NCI-H187 treated with DMSO at 0.1 percent for 48 hours (cell line): Measurements from ENCODE around the gene IRS1.

Experiments
- DNase-seq: peaks from one replicate; lab custom pipeline; 2025; lab: John Stamatoyannopoulos, UW

IRS1 gene

DNA sequence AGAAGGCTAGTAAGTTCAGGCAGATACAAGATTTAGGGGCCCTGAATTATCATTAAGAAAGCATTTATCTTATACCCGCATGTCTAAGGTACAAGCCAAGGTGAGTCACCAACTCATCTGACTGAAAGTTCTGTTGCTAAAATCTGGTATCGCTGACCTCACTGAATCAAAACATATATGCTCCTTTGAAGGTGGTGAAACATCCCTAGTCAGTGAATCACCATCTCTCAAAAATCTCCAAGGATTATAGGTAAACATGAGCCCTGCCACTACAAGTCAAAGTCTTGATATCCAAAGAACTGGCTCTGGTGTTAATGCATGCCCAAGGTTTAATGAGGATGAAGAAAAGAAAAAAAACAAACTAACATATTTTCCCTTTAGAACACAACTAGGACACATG, 43.5 kb downstream of the IRS1 start:
- no peak for DNase-seq

DNA sequence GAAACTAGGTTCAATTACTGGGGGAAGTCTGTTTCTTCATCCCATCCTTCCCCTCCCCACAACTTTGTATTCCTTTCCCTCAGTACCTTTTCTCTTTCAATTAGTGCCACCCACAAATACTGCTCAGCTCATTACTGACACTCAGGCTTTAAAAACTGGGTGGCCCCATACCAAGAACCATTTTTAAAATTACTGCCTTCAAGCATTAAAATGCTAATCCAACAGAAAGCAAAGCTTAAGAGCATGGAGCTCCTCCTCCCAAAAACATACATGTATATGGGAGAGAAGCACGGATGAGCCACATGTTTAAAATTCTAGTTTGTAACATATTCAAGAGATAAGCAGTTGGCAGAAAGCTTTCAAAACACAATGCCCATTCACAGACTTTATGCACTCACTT, 44.0 kb downstream of the IRS1 start:
- DNase-seq, result no peak

DNA sequence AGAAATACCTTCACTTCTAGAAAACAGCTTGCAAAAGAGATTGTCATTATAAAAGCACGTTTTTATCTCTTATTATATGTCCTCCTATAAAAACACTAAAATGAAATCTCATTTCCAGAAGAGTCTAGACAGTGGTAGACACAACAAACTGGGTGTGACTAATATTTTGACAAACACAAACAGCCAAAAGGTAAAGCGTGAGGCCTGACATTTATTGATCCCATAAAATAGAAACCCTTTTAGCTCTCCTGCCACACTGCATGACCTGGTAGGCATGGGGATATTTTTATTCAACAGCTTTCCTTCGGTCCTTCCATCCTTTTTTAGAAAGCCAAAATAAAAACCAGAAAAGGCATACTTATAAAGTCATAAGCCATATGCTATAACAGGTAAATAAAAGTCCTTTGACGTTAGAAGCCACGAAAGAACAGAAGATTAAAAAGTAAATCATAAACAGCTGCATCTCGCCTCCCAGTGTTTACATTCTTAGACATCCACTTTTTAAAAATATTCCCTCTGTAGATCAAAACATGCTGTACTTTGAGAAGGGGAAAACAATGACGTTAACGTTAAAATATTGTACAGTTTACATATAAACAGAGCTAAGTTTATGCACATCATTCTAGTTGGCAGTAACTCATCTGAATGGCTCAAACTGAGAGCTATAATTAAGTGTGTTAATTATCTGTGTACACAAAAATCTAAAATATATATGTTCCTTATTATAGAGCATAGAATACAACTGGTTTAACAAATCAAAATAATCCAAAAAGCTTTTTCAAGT, 44.6 kb downstream of the IRS1 start:
- DNase-seq, result no peak

DNA sequence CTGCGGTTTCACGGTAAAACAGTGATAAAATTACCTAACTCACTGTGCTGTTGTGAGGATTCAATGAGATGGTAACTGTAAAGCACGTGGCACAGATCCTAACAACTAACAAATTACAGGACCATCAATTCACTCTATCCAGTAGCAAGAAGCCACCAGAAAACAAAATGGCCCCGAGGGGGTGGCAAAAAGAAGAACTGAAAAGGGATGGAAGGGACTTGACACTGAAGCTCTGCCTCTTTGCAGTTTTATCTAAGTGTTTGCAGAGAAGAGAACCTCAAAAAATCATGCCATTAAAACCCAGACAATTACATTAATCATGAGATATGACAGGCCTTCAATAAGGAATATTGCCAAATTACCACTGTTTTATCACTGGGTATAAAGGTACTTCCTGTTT, 46.7 kb downstream of the IRS1 start:
- no peak for DNase-seq

DNA sequence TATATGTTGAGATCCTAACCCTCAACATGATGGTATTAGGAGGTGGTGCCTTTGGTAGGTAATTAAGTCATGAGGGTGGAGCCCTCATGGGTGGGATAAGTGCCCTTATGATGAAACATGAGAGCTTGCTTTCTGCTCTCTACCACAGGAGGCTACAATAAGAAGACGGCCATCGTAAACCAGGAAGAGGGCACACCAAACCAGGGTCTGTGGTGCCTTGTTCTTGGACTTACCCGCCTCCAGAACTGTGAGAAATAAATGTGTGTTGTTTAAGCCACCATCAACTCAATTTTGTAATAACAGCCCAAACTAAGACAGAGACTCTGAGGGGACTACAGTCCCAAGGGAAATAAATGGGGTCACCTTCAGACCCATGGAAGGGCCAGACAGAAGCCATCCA, 52.3 kb downstream of the IRS1 start:
- no peak for DNase-seq

DNA sequence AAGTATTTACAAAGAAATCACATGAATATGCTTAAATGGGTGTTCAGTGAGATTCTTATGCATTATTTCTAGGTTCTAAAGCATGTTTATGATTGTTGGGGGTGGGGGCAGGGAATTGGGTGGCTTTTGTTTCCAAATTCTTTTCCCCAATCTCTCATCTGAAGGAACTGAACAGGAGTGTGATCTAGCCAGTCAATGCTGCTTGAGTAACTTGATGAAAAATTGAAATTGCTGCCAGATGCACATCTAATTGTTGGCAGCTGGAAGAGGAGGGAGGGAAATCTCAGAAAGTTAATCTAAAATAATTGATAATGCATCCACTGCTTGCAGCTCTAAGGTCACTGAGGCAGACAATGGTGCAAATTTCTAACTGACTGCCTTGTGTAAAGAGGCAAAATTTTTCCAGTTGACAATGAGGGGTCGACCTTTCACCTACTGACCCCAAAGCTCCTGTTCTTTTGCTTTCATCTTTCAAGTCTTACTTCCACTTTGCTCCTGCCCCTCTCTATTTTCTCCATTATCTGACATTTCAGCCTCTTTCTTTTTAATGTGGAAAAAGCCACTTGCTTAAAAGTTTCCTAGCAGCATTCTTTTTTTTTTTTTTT, 53.3 kb downstream of the IRS1 start:
- DNase-seq, result no peak

DNA sequence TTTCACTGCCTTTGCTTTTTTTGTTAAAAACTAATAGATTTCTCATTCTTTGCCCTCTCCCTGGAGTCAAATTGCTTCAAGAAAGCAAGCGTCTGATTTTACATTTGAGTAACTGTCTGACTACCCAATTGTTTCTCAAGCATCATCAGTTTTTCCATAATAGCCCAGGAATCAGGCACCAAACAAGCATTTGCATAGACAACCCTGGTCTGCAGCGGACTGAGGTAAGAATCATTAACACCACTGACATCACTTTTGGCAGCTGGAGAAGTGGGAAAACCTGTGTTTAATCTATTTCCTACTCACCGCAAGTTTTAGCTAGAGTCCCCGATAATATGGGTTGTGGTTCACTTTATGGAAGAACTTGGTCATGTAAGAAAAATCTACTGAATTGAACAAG, 55.7 kb downstream of the IRS1 start:
- no peak for DNase-seq

DNA sequence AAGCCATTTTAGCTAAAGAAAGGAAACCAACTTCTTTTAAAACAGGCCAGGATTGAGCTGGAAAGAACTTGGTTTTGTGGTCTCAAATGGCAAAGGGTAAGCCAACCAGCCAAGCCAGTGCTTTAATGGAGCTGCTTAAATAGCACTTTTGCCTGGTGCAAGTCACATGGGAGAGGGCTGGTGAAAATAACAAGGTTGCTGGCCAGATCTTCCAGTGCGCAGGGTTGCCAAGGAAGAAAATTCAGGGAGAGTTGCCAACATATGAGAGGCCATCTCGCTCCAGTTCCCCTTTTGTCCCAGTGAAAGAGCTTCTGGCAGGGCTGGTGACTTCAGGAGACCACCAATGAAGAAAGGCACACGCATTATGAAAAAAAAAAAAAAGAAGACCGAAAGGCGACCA, 57.3 kb downstream of the IRS1 start:
- DNase-seq, result no peak

DNA sequence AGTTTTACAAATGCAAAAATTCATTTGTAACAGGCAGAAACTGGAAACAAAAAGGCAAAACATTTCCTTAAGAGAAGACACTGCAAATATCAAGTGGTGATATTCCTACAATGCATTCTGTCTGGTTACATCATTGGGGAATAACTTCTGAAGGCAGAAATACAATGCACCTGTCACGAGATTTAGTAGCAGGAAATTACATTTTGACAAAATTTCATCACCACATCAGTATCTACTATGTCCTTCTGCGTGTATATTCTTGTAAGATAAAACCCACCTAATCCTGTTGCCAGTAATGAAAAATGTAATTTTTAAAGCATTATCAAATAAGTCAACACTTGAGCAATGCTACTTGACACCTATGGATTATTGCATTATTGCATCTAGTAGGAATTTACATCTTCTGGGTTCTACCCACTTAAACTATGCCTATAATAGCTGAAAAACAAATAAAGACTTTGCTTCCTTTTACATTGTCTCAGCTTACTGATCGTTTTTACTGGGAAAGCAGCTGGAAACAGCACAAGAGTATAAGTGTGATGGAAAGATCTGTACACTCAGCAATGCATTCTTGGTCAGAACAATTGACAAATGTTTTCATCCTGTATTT, 59.5 kb downstream of the IRS1 start:
- no peak for DNase-seq

DNA sequence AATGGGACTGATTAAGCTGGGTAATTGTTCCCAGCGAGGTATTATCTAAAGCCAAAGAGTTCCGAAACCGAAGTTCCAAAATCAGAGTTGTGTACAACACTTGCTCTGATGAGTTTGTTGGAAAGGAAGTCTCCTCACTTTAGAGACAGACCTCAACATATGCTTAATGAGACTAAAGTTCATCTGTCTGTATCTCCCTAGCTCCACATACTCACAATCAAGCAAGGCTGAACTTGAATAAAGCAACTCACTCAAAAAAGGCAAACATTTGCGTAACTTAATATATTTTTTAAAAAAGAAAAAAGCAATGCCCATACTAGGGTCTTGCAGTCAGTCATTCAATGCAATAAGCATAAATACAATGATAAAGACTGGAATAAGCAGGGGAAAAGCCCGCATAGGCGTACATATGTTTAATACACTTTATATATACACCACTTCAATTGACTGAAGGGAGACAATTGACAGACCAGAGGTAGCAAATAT, 60.0 kb downstream of the IRS1 start:
- no peak for DNase-seq

DNA sequence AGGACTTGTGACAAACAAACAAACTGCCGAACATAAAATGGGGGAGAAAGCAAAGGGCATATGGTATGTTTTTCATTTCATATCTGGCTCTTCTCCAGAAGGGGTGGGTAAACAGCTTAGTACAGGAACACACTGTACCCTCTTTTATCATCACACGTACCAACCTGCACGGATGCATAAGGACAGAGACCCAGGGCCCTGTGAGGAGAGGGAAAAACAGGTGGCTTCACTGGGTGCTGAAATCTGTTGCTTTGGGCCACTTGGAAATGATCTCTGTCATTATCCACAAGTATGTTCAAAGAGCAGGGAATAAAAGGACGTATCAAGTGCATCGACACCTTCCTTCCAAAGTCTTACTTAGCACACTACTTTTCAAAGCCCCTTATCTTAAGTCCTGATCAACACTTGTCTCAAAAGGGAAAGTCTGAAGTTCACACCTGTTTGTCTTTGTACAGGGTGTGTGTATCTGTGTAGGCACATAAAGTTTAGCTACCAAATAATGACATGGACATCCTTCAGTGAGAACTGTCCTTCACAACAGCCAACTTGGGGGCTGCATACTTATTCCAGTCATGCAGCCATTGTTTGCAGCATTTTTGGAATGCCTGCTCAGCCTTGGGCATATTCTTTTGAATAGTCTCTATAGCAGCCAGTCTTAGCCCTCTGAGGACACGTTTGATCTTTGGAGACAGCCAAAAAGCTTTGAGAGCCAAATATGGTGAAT, 60.6 kb downstream of the IRS1 start:
- DNase-seq, result no peak

DNA sequence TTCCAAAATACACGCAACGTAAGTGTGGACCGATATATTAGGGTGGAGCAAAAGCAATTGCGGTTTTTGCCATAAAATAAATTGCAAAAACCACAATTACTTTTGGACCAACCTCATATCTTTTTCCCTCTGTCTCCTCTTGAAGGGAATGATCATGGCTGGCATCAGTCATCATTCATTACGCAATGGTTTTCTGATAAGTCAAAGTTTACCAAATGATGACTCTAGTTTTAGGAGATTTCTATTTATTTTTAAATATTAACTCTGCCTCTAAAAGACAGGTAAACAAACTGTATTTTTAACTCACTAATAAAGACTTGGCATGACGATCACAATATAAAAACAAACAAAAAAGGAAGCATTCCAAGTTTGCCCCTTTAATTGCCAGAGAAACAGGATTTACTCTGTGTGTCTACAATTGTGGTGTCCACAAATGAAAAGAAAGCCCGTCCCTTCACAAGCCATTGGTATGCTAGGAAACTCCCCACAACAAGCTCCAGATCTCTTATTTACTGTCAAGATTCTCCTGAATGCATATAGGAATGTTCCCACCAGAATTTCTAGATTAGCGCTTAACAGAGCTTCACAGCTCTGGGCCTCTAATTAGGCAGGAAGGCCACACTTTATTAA, 61.3 kb downstream of the IRS1 start:
- no peak for DNase-seq

DNA sequence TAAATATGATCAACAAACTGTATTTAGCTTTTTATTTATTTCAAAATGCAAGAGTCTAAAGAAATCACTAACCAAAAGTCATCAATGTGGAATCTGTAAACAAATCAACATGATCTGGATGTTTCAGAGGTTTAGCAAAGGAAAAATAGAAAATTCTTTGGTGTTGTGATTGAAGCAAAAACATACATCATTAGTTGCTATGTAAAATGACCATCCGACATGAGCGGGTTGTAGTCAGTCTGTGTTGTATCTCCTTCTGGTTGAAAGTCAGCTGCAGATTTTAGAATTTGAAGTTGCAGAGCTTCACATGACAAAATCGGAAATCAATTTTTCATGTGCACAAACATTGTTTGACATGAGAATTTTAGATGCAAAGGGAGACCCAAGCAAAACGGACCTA, 63.2 kb downstream of the IRS1 start:
- no peak for DNase-seq

DNA sequence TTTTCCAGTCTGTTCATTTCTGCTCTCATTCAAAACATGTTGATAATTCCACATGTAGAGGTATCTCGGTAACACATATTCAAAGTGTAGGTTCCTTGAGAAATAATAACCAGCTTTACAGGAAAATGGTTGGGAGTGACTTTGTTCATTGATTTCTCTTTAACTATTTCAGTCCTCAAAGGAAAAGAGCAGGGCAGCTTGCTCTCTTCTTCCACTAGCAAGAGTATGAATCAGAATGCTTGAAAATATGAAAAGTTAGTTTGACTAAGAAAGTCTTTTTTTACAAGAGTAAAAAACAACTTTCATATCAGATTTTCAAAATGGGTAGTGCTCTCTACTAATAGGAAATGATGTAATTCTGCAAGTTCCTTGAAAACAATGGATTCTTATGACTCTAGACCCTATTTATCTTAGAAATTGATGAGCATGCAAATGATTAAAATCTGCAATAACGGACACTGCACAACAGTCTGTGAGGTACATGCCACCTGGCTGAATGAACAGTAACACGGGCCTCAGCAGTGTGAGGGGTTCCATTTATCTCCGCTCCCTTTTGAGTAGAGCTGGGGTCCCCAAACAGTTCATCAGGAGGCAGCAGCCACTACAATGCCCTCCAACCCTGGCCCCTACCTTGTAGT, 65.6 kb downstream of the IRS1 start:
- DNase-seq, result no peak

DNA sequence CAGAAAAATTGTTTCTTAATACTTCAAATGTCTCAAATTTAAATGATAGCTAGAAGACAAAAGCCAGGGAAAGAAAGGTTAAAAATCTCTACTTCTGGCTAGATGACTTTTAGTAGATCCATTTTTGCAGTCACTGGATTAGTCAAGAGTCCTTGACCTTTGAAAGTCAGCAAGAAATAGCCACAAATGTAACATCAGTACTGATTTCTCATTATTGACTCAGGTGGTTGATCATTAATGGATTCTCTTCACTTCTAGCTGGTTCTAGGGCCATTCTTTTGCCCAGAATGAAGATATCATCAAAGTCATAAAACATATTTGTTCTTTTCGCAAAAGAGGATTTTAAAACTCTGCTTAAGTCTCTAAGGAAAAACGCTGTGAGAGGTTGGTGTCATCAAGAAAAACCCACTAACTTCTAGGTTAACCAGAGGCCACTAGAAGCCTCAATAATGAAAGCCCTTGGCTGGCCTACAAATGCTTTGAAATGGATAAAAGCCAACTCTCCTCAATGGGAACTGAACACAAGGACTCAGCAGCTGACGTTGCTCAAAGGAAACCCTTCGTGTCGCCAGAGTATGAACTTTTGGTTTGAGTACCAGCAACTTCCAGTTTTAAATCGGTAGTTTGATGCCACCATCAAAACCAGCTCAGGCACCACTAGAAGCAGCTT, 66.3 kb downstream of the IRS1 start:
- DNase-seq, result no peak

DNA sequence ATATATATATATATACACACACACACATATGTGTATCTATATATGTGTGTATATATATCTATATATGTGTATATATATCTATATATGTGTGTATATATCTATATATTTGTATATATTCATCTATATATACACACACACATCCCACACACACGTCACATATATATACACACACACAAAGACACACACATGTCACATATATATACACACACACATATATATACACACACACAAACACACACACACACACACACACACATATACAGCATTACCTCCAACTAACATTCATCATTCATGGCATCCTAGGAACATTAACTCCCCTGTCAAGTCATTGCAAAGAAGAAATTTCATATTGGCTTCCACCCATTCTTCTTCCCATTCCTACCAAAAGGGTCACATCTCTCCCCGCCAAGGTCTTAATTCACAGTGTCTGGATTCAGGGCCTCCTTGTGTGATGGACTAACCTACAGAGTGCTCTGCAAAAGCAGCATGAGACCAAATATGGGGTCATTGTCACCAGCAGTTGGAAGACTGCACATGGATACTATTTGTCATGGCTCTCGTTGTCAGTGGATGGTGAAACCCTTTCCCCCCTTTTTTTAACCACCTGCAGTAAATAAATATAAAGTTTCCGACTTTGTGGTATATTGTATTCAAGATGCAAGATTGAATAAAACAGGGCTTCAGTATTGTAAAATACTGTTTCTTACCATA, 67.0 kb downstream of the IRS1 start:
- no peak for DNase-seq

DNA sequence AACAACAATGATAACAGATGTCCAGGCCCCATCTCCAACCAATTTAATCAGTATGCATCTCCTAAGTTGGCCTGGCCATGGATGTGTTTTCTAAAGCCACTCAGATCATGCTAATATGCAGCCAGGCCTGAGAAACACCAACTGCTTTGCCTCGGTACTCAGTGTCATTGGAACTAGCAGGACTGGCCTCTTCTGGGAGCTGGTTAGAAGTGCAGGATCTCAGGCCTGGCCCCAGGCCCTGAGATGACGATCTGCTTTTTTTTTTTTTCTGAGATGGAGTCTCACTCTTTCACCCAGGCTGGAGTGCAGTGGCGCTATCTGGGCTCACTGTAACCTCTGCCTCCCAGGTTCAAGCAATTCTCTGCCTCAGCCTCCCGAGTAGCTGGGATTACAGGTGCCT, 69.1 kb downstream of the IRS1 start:
- DNase-seq, result no peak

DNA sequence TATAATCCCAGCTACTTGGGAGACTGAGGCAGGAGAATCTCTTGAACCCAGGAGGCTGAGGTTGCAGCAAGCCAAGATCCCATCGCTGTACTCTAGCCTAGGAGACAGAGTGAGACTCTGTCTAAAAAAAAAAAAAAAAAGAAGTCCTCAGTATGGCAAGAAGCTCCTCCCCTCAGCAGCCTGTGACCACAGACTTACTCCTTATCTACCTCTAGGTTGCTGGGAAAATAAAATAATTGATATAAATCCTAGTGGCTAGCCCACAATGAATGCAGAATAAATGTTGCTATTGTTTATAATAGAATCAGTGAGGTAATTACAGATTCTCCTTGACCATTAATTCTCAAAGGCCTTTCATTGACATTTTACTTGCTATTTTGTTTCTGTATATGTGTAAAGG, 70.6 kb downstream of the IRS1 start:
- no peak for DNase-seq

DNA sequence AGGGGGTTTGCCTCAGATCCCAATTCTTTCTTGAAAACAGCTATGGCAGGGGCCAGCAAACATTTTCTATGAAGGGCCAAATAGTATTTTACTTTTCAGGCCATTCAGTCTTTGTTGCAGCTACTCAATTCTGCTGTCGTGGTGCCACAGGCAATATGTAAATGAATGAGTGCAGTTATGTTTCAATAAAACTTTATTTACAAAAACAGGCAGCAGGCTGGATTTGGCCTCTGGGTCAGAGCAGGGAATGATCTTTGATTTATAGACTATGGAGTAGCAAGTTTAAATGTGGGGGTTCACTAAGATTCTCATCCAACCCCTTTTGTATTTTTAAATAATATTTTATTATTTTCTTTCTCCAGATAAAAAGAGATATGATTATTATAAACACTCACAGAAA, 72.4 kb downstream of the IRS1 start:
- no peak for DNase-seq

DNA sequence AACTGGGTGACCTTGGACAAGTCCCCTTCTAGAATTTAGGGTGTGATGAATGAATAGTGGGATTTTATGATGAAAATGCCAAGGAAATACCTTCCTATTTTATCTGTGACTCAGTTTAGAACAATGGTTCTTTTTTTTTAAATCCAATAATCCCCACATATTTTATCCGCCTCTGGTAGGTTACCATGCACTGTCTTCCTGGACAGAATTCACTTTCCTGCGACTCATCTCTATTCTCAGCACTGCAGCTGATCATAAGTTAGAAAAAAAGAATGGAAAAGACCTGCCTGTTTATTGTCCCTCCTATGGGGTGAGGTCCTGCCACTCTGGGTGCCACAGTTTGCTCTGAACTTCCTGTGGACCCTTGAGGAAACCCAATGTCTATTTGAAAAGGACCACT, 73.1 kb downstream of the IRS1 start:
- DNase-seq, result no peak
